GM21737 (cell line): ENCODE data around the gene ADORA1.

Source experiments
- ATAC-seq: cut with Tn5 transposase; IDR thresholded peaks from one replicate; pipeline ENCODE4 v1.9.1; 2021; ENCODE audit warnings: mild to moderate bottlenecking, moderate library complexity; ENCODE audit not compliant: unreplicated experiment

Gene ADORA1

GRCh38 chr1:203153051-203153988, 25.8 kb downstream of the ADORA1 start:
- no peak for ATAC-seq

GRCh38 chr1:203153989-203154821, 26.7 kb downstream of the ADORA1 start:
- ATAC-seq: no peak

- no peak for ATAC-seq
Observed at GRCh38 chr1:203156280-203156679, 28.8 kb downstream of the ADORA1 start.

GRCh38 chr1:203158423-203158822, 30.9 kb downstream of the ADORA1 start:
- ATAC-seq: no peak

- no peak for ATAC-seq
Observed at GRCh38 chr1:203158960-203159665, 31.6 kb downstream of the ADORA1 start.

- no peak for ATAC-seq
Observed at GRCh38 chr1:203159844-203160243, 32.3 kb downstream of the ADORA1 start.

- ATAC-seq: no peak
Observed at GRCh38 chr1:203161175-203161574, 33.6 kb downstream of the ADORA1 start.

GRCh38 chr1:203161703-203162102, 34.2 kb downstream of the ADORA1 start:
- no peak for ATAC-seq

- ATAC-seq: no peak
Observed at GRCh38 chr1:203162403-203162802, 34.9 kb downstream of the ADORA1 start.

GRCh38 chr1:203163891-203164635, 36.5 kb downstream of the ADORA1 start:
- no peak for ATAC-seq

- ATAC-seq: no peak
Observed at GRCh38 chr1:203165101-203165799, 37.7 kb downstream of the ADORA1 start.

- ATAC-seq: no peak
Observed at GRCh38 chr1:203165800-203166161, 38.3 kb downstream of the ADORA1 start.

- ATAC-seq: no peak
Observed at GRCh38 chr1:203166192-203166940, 38.8 kb downstream of the ADORA1 start.

GRCh38 chr1:203167026-203167912, 39.7 kb downstream of the ADORA1 start:
- ATAC-seq: no peak

GRCh38 chr1:203167913-203168200, 40.3 kb downstream of the ADORA1 start:
- no peak for ATAC-seq

GRCh38 chr1:203168256-203168786, 40.8 kb downstream of the ADORA1 start:
- ATAC-seq: no peak

GRCh38 chr1:203168991-203169390, 41.5 kb downstream of the ADORA1 start:
- ATAC-seq: no peak
